HepG2 (cell line): ENCODE data around the gene ZP2. TPM values are rescaled to one million over a fixed set of nuclear protein-coding genes. Genes with fewer than 3 reads are reported as not detected.

Experiments used
- ATAC-seq: fragments of 200-7000 bp; cut with Tn5 transposase; 3 replicates; pipeline ENCODE4 v1.9.1; 2020; ENCODE audit warnings: mild to moderate bottlenecking, moderate library complexity
- BruUV-seq: library from RNA; stranded (reverse); fragments of 400-500 nt; replicated peaks from 2 replicates; lab custom pipeline; 2021; lab: Mats Ljungman, UMichigan
- CTCF ChIA-PET: fragments of 300-600 bp; formaldehyde crosslinking; extraction: SDS; loops from one replicate; lab custom pipeline; 2021; ENCODE audit warnings: low total read pairs, inconsistent platforms, low intra/inter-chr PET ratio; lab: Yijun Ruan, JAX
- POLR2A ChIA-PET: fragments of 350-600 bp; sonication (Branson Sonifier 250); formaldehyde crosslinking; loops from one replicate; lab custom pipeline; 2020; ENCODE audit warnings: antibody characterized with exemption, inconsistent platforms; lab: Yijun Ruan, JAX
- DNase-seq: peaks from one replicate; pipeline ENCODE4 v3.0.0-alpha.2; 2015; ENCODE audit warnings: low spot score
- FAIRE-seq: peaks from 3 replicates; lab custom pipeline; 2011; peaks lifted over from hg19 to GRCh38; lab: Jason Lieb, UNC
- H2AFZ ChIP-seq: one replicate; pipeline ENCODE4 v1.6.1; 2011; ENCODE audit warnings: low read length, inconsistent platforms
- H3K27ac ChIP-seq: fragments of 300-600 bp; 3 replicates; pipeline ENCODE4 v1.8.0; 2011; ENCODE audit warnings: mixed run types, mild to moderate bottlenecking, mixed read lengths, low read length, inconsistent platforms; ENCODE audit not compliant: insufficient read depth; ENCODE audit errors: extremely low read length
- H3K27me3 ChIP-seq, 2 experiments: fragments of 200-600 bp in 1 of 2; 2 replicates in 1 of 2; 3 replicates in 1 of 2; pipeline versions ENCODE4 v1.6.0 to v1.8.0; 2011; ENCODE audit warnings: low read length in 2 of 2, mild to moderate bottlenecking in 2 of 2, moderate library complexity in 2 of 2, inconsistent platforms in 1 of 2; ENCODE audit not compliant: insufficient read depth in 2 of 2, control insufficient read depth in 1 of 2
- H3K36me3 ChIP-seq, 2 experiments: fragments of 200-600 bp in 1 of 2; replicated peaks in 1 of 2; 2 replicates in 1 of 2; 3 replicates in 1 of 2; pipeline versions ENCODE4 v1.5.1 to v1.8.0; 2011; ENCODE audit warnings: low read length in 2 of 2, inconsistent platforms in 1 of 2; ENCODE audit not compliant: insufficient read depth in 2 of 2, control insufficient read depth in 1 of 2
- H3K4me1 ChIP-seq: 2 replicates; pipeline ENCODE4 v1.5.1; 2012; ENCODE audit warnings: low read length, inconsistent platforms; ENCODE audit not compliant: insufficient read depth
- H3K4me2 ChIP-seq: 2 replicates; pipeline ENCODE4 v1.6.0; 2011; ENCODE audit warnings: low read depth, low read length, inconsistent platforms
- H3K4me3 ChIP-seq, 3 experiments: fragments of 200-600 bp in 1 of 3; sonication (generic), shearing (Covaris generic) in 1 of 3; replicated peaks in 1 of 3; 2 replicates each; pipeline ENCODE4 v1.5.1; 2011 to 2016; ENCODE audit warnings: low read length in 3 of 3, inconsistent platforms in 2 of 3, low read depth in 2 of 3, mild to moderate bottlenecking in 2 of 3, control low read depth in 1 of 3, mixed read lengths in 1 of 3; ENCODE audit not compliant: insufficient read depth in 1 of 3
- H3K79me2 ChIP-seq: one replicate; pipeline ENCODE4 v1.6.1; 2011; ENCODE audit warnings: low read length, inconsistent platforms; ENCODE audit not compliant: insufficient read depth
- H3K9ac ChIP-seq: 2 replicates; pipeline ENCODE4 v1.6.0; 2011; ENCODE audit warnings: mild to moderate bottlenecking, low read depth, low read length, inconsistent platforms; ENCODE audit not compliant: insufficient read depth
- H3K9me3 ChIP-seq: 2 replicates; pipeline ENCODE4 v1.5.1; 2012; ENCODE audit warnings: mild to moderate bottlenecking, low read length
- H4K20me1 ChIP-seq: 2 replicates; pipeline ENCODE4 v1.6.0; 2011; ENCODE audit warnings: inconsistent platforms, mild to moderate bottlenecking, low read length, moderate library complexity; ENCODE audit not compliant: insufficient read depth
- CHD2 ChIP-seq: IDR thresholded peaks from 2 replicates; pipeline ENCODE4 v1.6.1; 2011; ENCODE audit warnings: low read depth, low read length, improper control_type of control experiment
- DPF2 ChIP-seq: sonication (generic); formaldehyde crosslinking; IDR thresholded peaks from 2 replicates; pipeline ENCODE4 v1.4.0; 2020; ENCODE audit warnings: mild to moderate bottlenecking, low read depth, missing genetic modification reagents, borderline replicate concordance
- FOXA1 ChIP-seq, 2 experiments: fragments of 450-650 bp in 1 of 2; sonication (generic) in 1 of 2; formaldehyde crosslinking in 1 of 2; IDR thresholded peaks; 2 replicates each; pipeline versions ENCODE4 v1.4.0 to v1.6.1; 2016 to 2020; ENCODE audit warnings: missing genetic modification reagents in 1 of 2
- GPBP1L1 ChIP-seq: sonication (generic); formaldehyde crosslinking; IDR thresholded peaks from 2 replicates; pipeline ENCODE4 v1.5.0; 2020; ENCODE audit warnings: mild to moderate bottlenecking, missing genetic modification reagents
- HMG20A ChIP-seq: IDR thresholded peaks from 2 replicates; pipeline ENCODE4 v1.6.1; 2016; ENCODE audit warnings: borderline replicate concordance
- HNF4G ChIP-seq, 2 experiments: sonication (generic) in 1 of 2; formaldehyde crosslinking in 1 of 2; IDR thresholded peaks; 2 replicates each; pipeline versions ENCODE4 v1.4.0 to v1.6.1; 2011 to 2020; ENCODE audit warnings: borderline replicate concordance in 2 of 2, low read depth in 2 of 2, mild to moderate bottlenecking in 2 of 2, low read length in 1 of 2, missing genetic modification reagents in 1 of 2, moderate library complexity in 1 of 2
- IKZF4 ChIP-seq: sonication (generic); formaldehyde crosslinking; IDR thresholded peaks from 2 replicates; pipeline ENCODE4 v1.5.1; 2020; ENCODE audit warnings: borderline replicate concordance, mild to moderate bottlenecking, low read depth, missing genetic modification reagents; ENCODE audit errors: not compliant biosample characterization
- KMT2B ChIP-seq: IDR thresholded peaks from 2 replicates; pipeline ENCODE4 v1.6.1; 2016; ENCODE audit warnings: missing genetic modification reagents, missing compliant biosample characterization
- PAF1 ChIP-seq: IDR thresholded peaks from 2 replicates; pipeline ENCODE4 v1.6.1; 2016; ENCODE audit warnings: missing genetic modification reagents, missing compliant biosample characterization
- PATZ1 ChIP-seq: sonication (generic); formaldehyde crosslinking; IDR thresholded peaks from 2 replicates; pipeline ENCODE4 v1.4.0; 2020; ENCODE audit warnings: missing genetic modification reagents
- ZNF501 ChIP-seq: sonication (generic); formaldehyde crosslinking; IDR thresholded peaks from 2 replicates; pipeline ENCODE4 v1.5.1; 2020; ENCODE audit warnings: mild to moderate bottlenecking, moderate library complexity, missing genetic modification reagents
- ZNF557 ChIP-seq: sonication (generic); formaldehyde crosslinking; IDR thresholded peaks from 2 replicates; pipeline ENCODE4 v1.4.0; 2020; ENCODE audit warnings: missing genetic modification reagents
- ZNF644 ChIP-seq: IDR thresholded peaks from 2 replicates; pipeline ENCODE4 v1.6.1; 2016; ENCODE audit warnings: low read depth
- ZNF703 ChIP-seq: sonication (generic); formaldehyde crosslinking; IDR thresholded peaks from 2 replicates; pipeline ENCODE4 v1.5.1; 2020; ENCODE audit warnings: missing genetic modification reagents, mild to moderate bottlenecking, moderate library complexity, borderline replicate concordance
- ZNF782 ChIP-seq: sonication (generic); formaldehyde crosslinking; IDR thresholded peaks from 2 replicates; pipeline ENCODE4 v1.4.0; 2020; ENCODE audit warnings: missing genetic modification reagents, mild to moderate bottlenecking, borderline replicate concordance
- WGBS: methylation state at CpG from one replicate; pipeline ENCODE4 v1.1.6; 2017; ENCODE audit warnings: low lambda C conversion rate; 5-methylcytosine and 5-hydroxymethylcytosine counted together
- in situ Hi-C: cut with HindIII; loops from 2 replicates; pipeline ENCODE4 v1.10.0; 2017; ENCODE audit warnings: low pct_unique_long_range_greater_than_20kb; ENCODE audit not compliant: extremely low pct_ligation_motif_present
- intact Hi-C: fragments of 100-400 bp; cut with micrococcal nuclease; formaldehyde crosslinking; loops from one replicate; pipeline ENCODE4 v1.10.0; 2022; ENCODE audit not compliant: unreplicated experiment
- polyA plus RNA-seq, 8 experiments: library from polyadenylated mRNA; depleted of rRNA in 3 of 8; stranded (reverse) in 7 of 8; unstranded in 1 of 8; fragments of >200 nt; fragmentation: Illumina TruSeq in 4 of 8; extraction: Trizol in 4 of 8; gene quantifications; 2 replicates each; pipeline versions ENCODE4 v1.2.1 to v1.2.3, GENCODE V29; 2011 to 2016; ENCODE audit warnings: low read depth in 4 of 8, missing spikeins in 1 of 8, mixed read lengths in 1 of 8; ENCODE audit not compliant: insufficient read depth in 1 of 8
- total RNA-seq, 5 experiments: library from RNA; depleted of rRNA; stranded (reverse); fragments of >200 nt; fragmentation: Illumina TruSeq; extraction: Trizol; gene quantifications; 2 replicates each; pipeline ENCODE4 v1.2.3, GENCODE V29; 2016; ENCODE audit warnings: low read depth in 1 of 5
- TF ChIP-seq, protein P1 (sequence below): sonication (generic); formaldehyde crosslinking; IDR thresholded peaks from 2 replicates; pipeline ENCODE4 v1.4.0; 2020; ENCODE audit warnings: missing genetic modification reagents, borderline replicate concordance

ZP2 gene
- total and polyA plus RNA-seq, 2 of the 13 experiments (the other 11 are each of a cell fraction or from before 2014, with no cell fraction given) = not detected

DNA sequence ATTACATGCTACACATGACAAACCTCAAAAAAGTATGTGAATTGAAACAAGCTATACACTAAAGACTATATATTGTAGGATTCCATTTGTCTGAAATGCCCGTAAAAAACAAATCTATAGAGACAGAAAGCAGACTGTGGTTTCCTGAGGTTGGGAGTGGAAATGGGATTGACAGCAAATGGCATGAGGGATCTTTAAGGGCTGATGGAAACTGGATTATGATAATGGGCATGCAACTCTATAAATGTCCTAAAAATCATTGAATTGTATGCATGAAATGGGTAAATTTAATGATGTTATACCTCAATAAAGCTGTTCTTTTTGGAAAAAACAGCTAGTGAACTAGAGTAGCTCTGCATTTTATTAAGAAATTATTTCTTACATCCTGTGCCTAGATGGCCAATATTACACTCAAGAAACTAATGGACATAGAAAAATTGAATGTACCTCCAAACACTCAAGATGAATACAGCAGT is 21.7 kb upstream of the ZP2 start (continued):
- no peak for TF ChIP-seq PAF1

- Histone ChIP-seq H4K20me1 (no peaks in the 10 kb centered on the region), H3K4me3 (no peak overlapping the region), H3K27ac (no peak overlapping the region), H3K9ac (no peak overlapping the region), H3K79me2 (no peaks in the 10 kb centered on the region), H3K9me3 (no peaks in the 10 kb centered on the region), H2AFZ (no peak overlapping the region), H3K4me2 (no peak overlapping the region), H3K36me3 (no peaks in the 10 kb centered on the region), H3K27me3 (no peaks in the 10 kb centered on the region; a peak in 1 of 5 replicates), H3K4me1 (peaks cover 48% of the 10 kb centered on the region)
- FAIRE-seq = no peak
- ATAC-seq = no peak
- no TSS peak for BruUV-seq
- in situ Hi-C loops = no loop called here
- ChIA-PET POLR2A (no interaction called here), CTCF (no interaction called here)
- 30% methylated on average over 2 of the region's 2 CpGs for WGBS
- DNase-seq = no peak
- intact Hi-C loops = no loop called here
- no peak for TF ChIP-seq CHD2
- no peak for TF ChIP-seq GPBP1L1
- no peak for TF ChIP-seq HNF4G (IDR thresholded peaks at IDR 0.05; ENCODE audit: borderline replicate concordance, low read depth, low read length)
- no peak for TF ChIP-seq HNF4G (CRISPR knock-in tag; IDR thresholded peaks at IDR 0.05; ENCODE audit: borderline replicate concordance, low read depth)
- no peak for TF ChIP-seq ZNF782 (CRISPR knock-in tag)
- no peak for TF ChIP-seq KMT2B (CRISPR knock-in tag)
- TF ChIP-seq ZNF703 (CRISPR knock-in tag) = no peak
- TF ChIP-seq IKZF4 = no peak
- no peak for TF ChIP-seq ZNF644 (CRISPR knock-in tag)
- no peak for TF ChIP-seq DPF2 (CRISPR knock-in tag)
- no peak for TF ChIP-seq HMG20A (CRISPR knock-in tag)
- TF ChIP-seq PATZ1 (CRISPR knock-in tag) = no peak
- TF ChIP-seq, protein P1, sequence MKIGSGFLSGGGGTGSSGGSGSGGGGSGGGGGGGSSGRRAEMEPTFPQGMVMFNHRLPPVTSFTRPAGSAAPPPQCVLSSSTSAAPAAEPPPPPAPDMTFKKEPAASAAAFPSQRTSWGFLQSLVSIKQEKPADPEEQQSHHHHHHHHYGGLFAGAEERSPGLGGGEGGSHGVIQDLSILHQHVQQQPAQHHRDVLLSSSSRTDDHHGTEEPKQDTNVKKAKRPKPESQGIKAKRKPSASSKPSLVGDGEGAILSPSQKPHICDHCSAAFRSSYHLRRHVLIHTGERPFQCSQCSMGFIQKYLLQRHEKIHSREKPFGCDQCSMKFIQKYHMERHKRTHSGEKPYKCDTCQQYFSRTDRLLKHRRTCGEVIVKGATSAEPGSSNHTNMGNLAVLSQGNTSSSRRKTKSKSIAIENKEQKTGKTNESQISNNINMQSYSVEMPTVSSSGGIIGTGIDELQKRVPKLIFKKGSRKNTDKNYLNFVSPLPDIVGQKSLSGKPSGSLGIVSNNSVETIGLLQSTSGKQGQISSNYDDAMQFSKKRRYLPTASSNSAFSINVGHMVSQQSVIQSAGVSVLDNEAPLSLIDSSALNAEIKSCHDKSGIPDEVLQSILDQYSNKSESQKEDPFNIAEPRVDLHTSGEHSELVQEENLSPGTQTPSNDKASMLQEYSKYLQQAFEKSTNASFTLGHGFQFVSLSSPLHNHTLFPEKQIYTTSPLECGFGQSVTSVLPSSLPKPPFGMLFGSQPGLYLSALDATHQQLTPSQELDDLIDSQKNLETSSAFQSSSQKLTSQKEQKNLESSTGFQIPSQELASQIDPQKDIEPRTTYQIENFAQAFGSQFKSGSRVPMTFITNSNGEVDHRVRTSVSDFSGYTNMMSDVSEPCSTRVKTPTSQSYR = no peak
- TF ChIP-seq ZNF501 (CRISPR knock-in tag) = no peak
- TF ChIP-seq ZNF557 (CRISPR knock-in tag) = no peak
- no peak for TF ChIP-seq FOXA1 (IDR thresholded peaks at IDR 0.05)
- no peak for TF ChIP-seq FOXA1 (CRISPR knock-in tag; IDR thresholded peaks at IDR 0.05)
Measured at GRCh38 chr16:21228361-21228872, 17.0 kb upstream of the ZP2 start.
